Measurements from ENCODE around the gene WDR82. TPM values are rescaled to one million over a fixed set of nuclear protein-coding genes. Genes with fewer than 3 reads are reported as not detected.

The WDR82 gene
- total and polyA plus RNA-seq, 2 experiments from 2014 or later: 25.2 to 71.8 TPM

GRCh38 chr3:52225452-52226228 is 52.8 kb downstream of the WDR82 start, which contains the start of gene TLR9:
Gene TLR9, minus strand, starts transcription at chr3:52225645. Its CDS starts 116 bp downstream, at chr3:52225529.
- no peaks in the 10 kb centered on the region for H3K9me3 Mint-ChIP-seq
- Histone ChIP-seq H3K4me3 (no peak within 1 kb of the TSS), H2AFZ (no peak within 1 kb of the TSS), H3K9me2 (ENCODE audit: insufficient read depth) (no peaks in the 10 kb centered on the region), H3K36me3 (ENCODE audit: insufficient read depth) (no peaks in the 10 kb centered on the region), H3K27me3 (ENCODE audit: insufficient read depth) (no peaks in the 10 kb centered on the region), H4K20me1 (replicated peaks; ENCODE audit: insufficient read depth) (no peaks in the 10 kb centered on the region), H3K4me1 (ENCODE audit: insufficient read depth) (peaks cover under 1% of the 10 kb centered on the region), H3F3A (replicated peaks; ENCODE audit: low read depth) (0 out of 2 replicates have a peak, but pooled peaks cover 2% of the 10 kb centered on the region), H3K27ac (ENCODE audit: low read depth) (no peak within 1 kb of the TSS), H3K4me2 (no peak within 1 kb of the TSS), H3K79me2 (replicated peaks; ENCODE audit: insufficient read depth) (no peaks in the 10 kb centered on the region)
- peaks cover 14% of the 10 kb centered on the region for H3K36me3 Mint-ChIP-seq (ENCODE audit: low read depth)
- DNase-seq (ENCODE audit: low spot score) (no peak), ATAC-seq (peak; percentile 8; the same call in 2 of the 3 replicates)
- H3K4me1 Mint-ChIP-seq: peaks cover 6% of the 10 kb centered on the region
- no peak within 1 kb of the TSS for H3K4me3 Mint-ChIP-seq
- peak within 1 kb of the TSS; percentile 7; the same call in 1 of the 2 replicates for H3K27ac Mint-ChIP-seq
- H3K27me3 Mint-ChIP-seq (ENCODE audit: insufficient read depth, low read depth, poor library complexity): peaks cover 16% of the 10 kb centered on the region
- TF ChIP-seq EZH2 (IDR thresholded peaks at IDR 0.05; ENCODE audit: low read depth, unreplicated experiment): no peak

DNA sequence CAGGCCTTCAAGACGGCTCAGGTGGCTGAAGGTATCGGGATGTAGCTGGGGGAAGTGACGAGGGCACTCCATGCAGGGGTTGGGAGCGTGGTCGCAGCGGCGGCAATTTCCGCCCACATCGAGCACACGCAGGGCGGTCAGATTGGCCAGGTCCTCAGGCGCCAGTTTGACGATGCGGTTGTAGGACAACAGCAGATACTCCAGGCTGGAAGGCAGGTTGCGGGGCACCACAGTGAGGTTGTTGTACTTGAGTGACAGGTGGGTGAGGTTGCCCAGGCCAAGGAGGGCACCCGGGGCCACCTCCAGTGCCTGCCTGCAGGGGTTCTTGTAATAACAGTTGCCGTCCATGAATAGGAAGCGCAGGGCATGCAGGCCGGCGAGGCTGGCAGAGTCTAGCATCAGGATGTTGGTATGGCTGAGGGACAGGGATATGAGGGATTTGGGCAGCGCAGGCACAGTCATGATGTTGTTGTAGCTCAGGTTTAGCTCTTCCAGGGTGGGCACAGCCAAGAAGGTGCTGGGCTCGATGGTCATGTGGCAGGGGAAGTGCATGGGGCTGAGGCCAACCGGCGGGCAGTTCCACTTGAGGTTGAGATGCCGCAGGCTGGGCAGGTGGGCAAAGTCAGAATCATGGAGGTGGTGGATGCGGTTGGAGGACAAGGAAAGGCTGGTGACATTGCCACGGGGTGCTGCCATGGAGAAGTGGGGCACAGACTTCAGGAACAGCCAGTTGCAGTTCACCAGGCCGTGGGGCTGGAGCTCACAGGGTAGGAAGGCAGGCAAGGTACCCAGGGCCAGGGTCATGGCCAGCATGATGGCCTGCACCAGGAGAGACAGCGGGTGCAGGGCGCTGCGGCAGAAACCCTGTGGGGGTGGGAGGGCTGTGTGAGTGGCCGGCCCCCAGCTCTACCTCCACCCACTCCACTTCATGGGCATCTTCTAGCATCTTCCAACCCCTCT is 54.7 kb downstream of the WDR82 start:
- DNase-seq (ENCODE audit: low spot score) (no peak), ATAC-seq (no peak)
- H3K9me3 Mint-ChIP-seq: no peaks in the 10 kb centered on the region
- H3K4me3 ChIP-seq: no peak overlapping the region
- peaks cover 15% of the 10 kb centered on the region for H3K27me3 Mint-ChIP-seq (ENCODE audit: insufficient read depth, low read depth, poor library complexity)
- H3F3A ChIP-seq (replicated peaks; ENCODE audit: low read depth): no peaks in the 10 kb centered on the region
- no peaks in the 10 kb centered on the region for H4K20me1 ChIP-seq (replicated peaks; ENCODE audit: insufficient read depth)
- H3K4me3 Mint-ChIP-seq: no peak overlapping the region
- peaks cover 3% of the 10 kb centered on the region for H3K4me1 ChIP-seq (ENCODE audit: insufficient read depth)
- H3K27ac ChIP-seq (ENCODE audit: low read depth): no peak overlapping the region
- no peaks in the 10 kb centered on the region for H3K27me3 ChIP-seq (ENCODE audit: insufficient read depth)
- no peak overlapping the region for H3K27ac Mint-ChIP-seq
- no peaks in the 10 kb centered on the region for H3K79me2 ChIP-seq (replicated peaks; ENCODE audit: insufficient read depth)
- no peaks in the 10 kb centered on the region for H3K9me2 ChIP-seq (ENCODE audit: insufficient read depth)
- no peak overlapping the region for H3K4me2 ChIP-seq
- no peaks in the 10 kb centered on the region for H3K36me3 ChIP-seq (ENCODE audit: insufficient read depth)
- no peaks in the 10 kb centered on the region; the same call in 2 of the 3 replicates for H3K36me3 Mint-ChIP-seq (ENCODE audit: low read depth)
- no peak overlapping the region for H2AFZ ChIP-seq
- H3K4me1 Mint-ChIP-seq: peaks cover 10% of the 10 kb centered on the region
- TF ChIP-seq, protein P1, sequence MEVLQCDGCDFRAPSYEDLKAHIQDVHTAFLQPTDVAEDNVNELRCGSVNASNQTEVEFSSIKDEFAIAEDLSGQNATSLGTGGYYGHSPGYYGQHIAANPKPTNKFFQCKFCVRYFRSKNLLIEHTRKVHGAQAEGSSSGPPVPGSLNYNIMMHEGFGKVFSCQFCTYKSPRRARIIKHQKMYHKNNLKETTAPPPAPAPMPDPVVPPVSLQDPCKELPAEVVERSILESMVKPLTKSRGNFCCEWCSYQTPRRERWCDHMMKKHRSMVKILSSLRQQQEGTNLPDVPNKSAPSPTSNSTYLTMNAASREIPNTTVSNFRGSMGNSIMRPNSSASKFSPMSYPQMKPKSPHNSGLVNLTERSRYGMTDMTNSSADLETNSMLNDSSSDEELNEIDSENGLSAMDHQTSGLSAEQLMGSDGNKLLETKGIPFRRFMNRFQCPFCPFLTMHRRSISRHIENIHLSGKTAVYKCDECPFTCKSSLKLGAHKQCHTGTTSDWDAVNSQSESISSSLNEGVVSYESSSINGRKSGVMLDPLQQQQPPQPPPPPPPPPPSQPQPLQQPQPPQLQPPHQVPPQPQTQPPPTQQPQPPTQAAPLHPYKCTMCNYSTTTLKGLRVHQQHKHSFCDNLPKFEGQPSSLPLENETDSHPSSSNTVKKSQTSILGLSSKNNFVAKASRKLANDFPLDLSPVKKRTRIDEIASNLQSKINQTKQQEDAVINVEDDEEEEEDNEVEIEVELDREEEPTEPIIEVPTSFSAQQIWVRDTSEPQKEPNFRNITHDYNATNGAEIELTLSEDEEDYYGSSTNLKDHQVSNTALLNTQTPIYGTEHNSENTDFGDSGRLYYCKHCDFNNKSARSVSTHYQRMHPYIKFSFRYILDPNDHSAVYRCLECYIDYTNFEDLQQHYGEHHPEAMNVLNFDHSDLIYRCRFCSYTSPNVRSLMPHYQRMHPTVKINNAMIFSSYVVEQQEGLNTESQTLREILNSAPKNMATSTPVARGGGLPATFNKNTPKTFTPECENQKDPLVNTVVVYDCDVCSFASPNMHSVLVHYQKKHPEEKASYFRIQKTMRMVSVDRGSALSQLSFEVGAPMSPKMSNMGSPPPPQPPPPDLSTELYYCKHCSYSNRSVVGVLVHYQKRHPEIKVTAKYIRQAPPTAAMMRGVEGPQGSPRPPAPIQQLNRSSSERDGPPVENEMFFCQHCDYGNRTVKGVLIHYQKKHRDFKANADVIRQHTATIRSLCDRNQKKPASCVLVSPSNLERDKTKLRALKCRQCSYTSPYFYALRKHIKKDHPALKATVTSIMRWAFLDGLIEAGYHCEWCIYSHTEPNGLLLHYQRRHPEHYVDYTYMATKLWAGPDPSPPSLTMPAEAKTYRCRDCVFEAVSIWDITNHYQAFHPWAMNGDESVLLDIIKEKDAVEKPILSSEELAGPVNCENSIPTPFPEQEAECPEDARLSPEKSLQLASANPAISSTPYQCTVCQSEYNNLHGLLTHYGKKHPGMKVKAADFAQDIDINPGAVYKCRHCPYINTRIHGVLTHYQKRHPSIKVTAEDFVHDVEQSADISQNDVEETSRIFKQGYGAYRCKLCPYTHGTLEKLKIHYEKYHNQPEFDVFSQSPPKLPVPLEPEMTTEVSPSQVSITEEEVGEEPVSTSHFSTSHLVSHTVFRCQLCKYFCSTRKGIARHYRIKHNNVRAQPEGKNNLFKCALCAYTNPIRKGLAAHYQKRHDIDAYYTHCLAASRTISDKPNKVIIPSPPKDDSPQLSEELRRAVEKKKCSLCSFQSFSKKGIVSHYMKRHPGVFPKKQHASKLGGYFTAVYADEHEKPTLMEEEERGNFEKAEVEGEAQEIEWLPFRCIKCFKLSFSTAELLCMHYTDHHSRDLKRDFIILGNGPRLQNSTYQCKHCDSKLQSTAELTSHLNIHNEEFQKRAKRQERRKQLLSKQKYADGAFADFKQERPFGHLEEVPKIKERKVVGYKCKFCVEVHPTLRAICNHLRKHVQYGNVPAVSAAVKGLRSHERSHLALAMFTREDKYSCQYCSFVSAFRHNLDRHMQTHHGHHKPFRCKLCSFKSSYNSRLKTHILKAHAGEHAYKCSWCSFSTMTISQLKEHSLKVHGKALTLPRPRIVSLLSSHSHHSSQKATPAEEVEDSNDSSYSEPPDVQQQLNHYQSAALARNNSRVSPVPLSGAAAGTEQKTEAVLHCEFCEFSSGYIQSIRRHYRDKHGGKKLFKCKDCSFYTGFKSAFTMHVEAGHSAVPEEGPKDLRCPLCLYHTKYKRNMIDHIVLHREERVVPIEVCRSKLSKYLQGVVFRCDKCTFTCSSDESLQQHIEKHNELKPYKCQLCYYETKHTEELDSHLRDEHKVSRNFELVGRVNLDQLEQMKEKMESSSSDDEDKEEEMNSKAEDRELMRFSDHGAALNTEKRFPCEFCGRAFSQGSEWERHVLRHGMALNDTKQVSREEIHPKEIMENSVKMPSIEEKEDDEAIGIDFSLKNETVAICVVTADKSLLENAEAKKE (CRISPR knock-in tag; IDR thresholded peaks at IDR 0.05): no peak
- no peak for TF ChIP-seq EZH2 (IDR thresholded peaks at IDR 0.05; ENCODE audit: low read depth, unreplicated experiment)
- TF ChIP-seq, protein P2, sequence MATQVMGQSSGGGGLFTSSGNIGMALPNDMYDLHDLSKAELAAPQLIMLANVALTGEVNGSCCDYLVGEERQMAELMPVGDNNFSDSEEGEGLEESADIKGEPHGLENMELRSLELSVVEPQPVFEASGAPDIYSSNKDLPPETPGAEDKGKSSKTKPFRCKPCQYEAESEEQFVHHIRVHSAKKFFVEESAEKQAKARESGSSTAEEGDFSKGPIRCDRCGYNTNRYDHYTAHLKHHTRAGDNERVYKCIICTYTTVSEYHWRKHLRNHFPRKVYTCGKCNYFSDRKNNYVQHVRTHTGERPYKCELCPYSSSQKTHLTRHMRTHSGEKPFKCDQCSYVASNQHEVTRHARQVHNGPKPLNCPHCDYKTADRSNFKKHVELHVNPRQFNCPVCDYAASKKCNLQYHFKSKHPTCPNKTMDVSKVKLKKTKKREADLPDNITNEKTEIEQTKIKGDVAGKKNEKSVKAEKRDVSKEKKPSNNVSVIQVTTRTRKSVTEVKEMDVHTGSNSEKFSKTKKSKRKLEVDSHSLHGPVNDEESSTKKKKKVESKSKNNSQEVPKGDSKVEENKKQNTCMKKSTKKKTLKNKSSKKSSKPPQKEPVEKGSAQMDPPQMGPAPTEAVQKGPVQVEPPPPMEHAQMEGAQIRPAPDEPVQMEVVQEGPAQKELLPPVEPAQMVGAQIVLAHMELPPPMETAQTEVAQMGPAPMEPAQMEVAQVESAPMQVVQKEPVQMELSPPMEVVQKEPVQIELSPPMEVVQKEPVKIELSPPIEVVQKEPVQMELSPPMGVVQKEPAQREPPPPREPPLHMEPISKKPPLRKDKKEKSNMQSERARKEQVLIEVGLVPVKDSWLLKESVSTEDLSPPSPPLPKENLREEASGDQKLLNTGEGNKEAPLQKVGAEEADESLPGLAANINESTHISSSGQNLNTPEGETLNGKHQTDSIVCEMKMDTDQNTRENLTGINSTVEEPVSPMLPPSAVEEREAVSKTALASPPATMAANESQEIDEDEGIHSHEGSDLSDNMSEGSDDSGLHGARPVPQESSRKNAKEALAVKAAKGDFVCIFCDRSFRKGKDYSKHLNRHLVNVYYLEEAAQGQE (IDR thresholded peaks at IDR 0.05; ENCODE audit: unreplicated experiment): no peak
- no peak for TF ChIP-seq EZH2phosphoT487 (IDR thresholded peaks at IDR 0.05; ENCODE audit: unreplicated experiment)
- TF ChIP-seq JUNB (IDR thresholded peaks at IDR 0.05; ENCODE audit: unreplicated experiment): no peak
- no peak for TF ChIP-seq ZNF114 (CRISPR knock-in tag; IDR thresholded peaks at IDR 0.05)
- TF ChIP-seq ZNF331 (CRISPR knock-in tag; IDR thresholded peaks at IDR 0.05; ENCODE audit: low read depth): no peak

Data from GM23338 (cell line).